SU-DHL-6 (cell line): Measurements from ENCODE around the gene TRIM42.

Experiments used
- H2AFZ ChIP-seq: fragments of 200-600 bp; sonication (generic); 2 replicates; pipeline ENCODE4 v1.6.1; 2014; ENCODE audit warnings: low read depth, mild to moderate bottlenecking, moderate library complexity, mixed read lengths, antibody characterized with exemption, low read length; ENCODE audit not compliant: severe bottlenecking
- H3F3A ChIP-seq: fragments of 200-600 bp; shearing (Covaris generic); 2 replicates; pipeline ENCODE4 v1.6.0; 2016; ENCODE audit warnings: antibody characterized with exemption, mild to moderate bottlenecking; ENCODE audit not compliant: insufficient read depth
- H3K27ac ChIP-seq: fragments of 200-600 bp; sonication (generic); 2 replicates; pipeline ENCODE4 v1.5.1; 2016; ENCODE audit warnings: low read depth, mild to moderate bottlenecking, low read length, moderate library complexity, mixed read lengths
- H3K27me3 ChIP-seq: fragments of 200-600 bp; sonication (generic), shearing (Covaris generic); 2 replicates; pipeline ENCODE4 v1.6.0; 2014; ENCODE audit warnings: mild to moderate bottlenecking, low read length
- H3K36me3 ChIP-seq: fragments of 200-600 bp; sonication (generic); 2 replicates; pipeline ENCODE4 v1.6.1; 2014; ENCODE audit warnings: mild to moderate bottlenecking, low read length, mixed read lengths
- H3K4me2 ChIP-seq: fragments of 300-600, 200-600 bp; shearing (Covaris generic), sonication (generic); 2 replicates; pipeline ENCODE4 v1.6.0; 2014; ENCODE audit warnings: low read length, low read depth, mild to moderate bottlenecking; ENCODE audit not compliant: poor library complexity, severe bottlenecking
- H3K4me3 ChIP-seq: fragments of 200-600 bp; sonication (generic); 2 replicates; pipeline ENCODE4 v1.5.1; 2014; ENCODE audit warnings: antibody characterized with exemption, low read length, mild to moderate bottlenecking, mixed read lengths; ENCODE audit not compliant: insufficient read depth, poor library complexity, severe bottlenecking
- H3K79me2 ChIP-seq: fragments of 200-600 bp; sonication (generic); 2 replicates; pipeline ENCODE4 v1.6.1; 2014; ENCODE audit warnings: mild to moderate bottlenecking, low read length, moderate library complexity; ENCODE audit not compliant: insufficient read depth
- H3K9ac ChIP-seq: fragments of 200-600 bp; sonication (generic); 2 replicates; pipeline ENCODE4 v1.7.0; 2014; ENCODE audit warnings: mild to moderate bottlenecking, low read length
- H3K9me2 ChIP-seq: fragments of 200-600 bp; sonication (generic); replicated peaks from 2 replicates; pipeline ENCODE4 v1.6.1; 2014; ENCODE audit warnings: low read length; ENCODE audit not compliant: insufficient read depth
- H3K9me3 ChIP-seq: fragments of 200-600 bp; sonication (generic); 2 replicates; pipeline ENCODE4 v1.6.1; 2014; ENCODE audit warnings: low read length, mixed read lengths; ENCODE audit not compliant: insufficient read depth
- H4K20me1 ChIP-seq: fragments of 200-600 bp; sonication (generic); 2 replicates; pipeline ENCODE4 v1.6.1; 2014; ENCODE audit warnings: low read depth, mild to moderate bottlenecking, antibody characterized with exemption, low read length, moderate library complexity, mixed read lengths
- EZH2phosphoT487 ChIP-seq: fragments of 200-600 bp; sonication (generic), shearing (Covaris generic); conservative IDR thresholded peaks from 2 replicates; pipeline ENCODE4 v1.6.1; 2018; ENCODE audit warnings: mild to moderate bottlenecking, antibody characterized with exemption, low read length, moderate library complexity, mixed read lengths
- TF ChIP-seq, protein P1 (sequence below): fragments of 200-600 bp; sonication (generic); IDR thresholded peaks from one replicate; pipeline ENCODE4 v1.5.1; 2017; ENCODE audit warnings: antibody characterized with exemption, mild to moderate bottlenecking, low read length, moderate library complexity; ENCODE audit not compliant: insufficient read depth, poor library complexity, severe bottlenecking

TRIM42 gene

GRCh38 chr3:140677764-140678163, at the start of gene TRIM42:
TSS of gene TRIM42 (plus strand) at chr3:140678064. CDS start at chr3:140678230, 166 bp downstream.
- Histone ChIP-seq H2AFZ (no peak within 1 kb of the TSS), H3K27ac (no peak within 1 kb of the TSS), H3K4me3 (no peak within 1 kb of the TSS), H3K9me2 (no peaks in the 10 kb centered on the region), H3K9me3 (no peaks in the 10 kb centered on the region), H3K9ac (no peak within 1 kb of the TSS), H4K20me1 (no peaks in the 10 kb centered on the region), H3K4me2 (no peak within 1 kb of the TSS), H3F3A (no peaks in the 10 kb centered on the region), H3K36me3 (no peaks in the 10 kb centered on the region), H3K79me2 (no peaks in the 10 kb centered on the region), H3K27me3 (no peaks in the 10 kb centered on the region)
- TF ChIP-seq EZH2phosphoT487 = no peak
- TF ChIP-seq, protein P1, sequence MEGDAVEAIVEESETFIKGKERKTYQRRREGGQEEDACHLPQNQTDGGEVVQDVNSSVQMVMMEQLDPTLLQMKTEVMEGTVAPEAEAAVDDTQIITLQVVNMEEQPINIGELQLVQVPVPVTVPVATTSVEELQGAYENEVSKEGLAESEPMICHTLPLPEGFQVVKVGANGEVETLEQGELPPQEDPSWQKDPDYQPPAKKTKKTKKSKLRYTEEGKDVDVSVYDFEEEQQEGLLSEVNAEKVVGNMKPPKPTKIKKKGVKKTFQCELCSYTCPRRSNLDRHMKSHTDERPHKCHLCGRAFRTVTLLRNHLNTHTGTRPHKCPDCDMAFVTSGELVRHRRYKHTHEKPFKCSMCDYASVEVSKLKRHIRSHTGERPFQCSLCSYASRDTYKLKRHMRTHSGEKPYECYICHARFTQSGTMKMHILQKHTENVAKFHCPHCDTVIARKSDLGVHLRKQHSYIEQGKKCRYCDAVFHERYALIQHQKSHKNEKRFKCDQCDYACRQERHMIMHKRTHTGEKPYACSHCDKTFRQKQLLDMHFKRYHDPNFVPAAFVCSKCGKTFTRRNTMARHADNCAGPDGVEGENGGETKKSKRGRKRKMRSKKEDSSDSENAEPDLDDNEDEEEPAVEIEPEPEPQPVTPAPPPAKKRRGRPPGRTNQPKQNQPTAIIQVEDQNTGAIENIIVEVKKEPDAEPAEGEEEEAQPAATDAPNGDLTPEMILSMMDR = no peak

DNA sequence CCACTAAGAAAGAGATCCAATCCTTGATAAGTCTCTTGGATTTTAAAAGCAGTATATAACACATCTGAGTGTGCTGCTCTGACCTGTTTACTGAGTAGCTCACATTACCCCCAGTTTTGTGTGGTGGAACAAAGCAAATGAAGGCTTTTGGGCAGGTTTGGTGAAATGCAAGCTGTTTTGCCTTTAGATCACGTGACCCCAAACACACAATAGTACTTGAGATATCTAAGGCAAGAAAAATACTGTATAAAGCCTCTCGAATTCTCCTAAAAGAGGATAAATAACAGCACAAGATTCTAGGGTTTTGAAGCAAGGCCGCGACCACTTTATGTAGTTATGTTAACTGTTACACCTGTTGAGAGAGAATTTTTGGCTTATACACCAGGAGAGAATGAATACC, 49.3 kb upstream of the TRIM42 start:
- Histone ChIP-seq H3K9ac (no peak overlapping the region), H3K4me2 (no peak overlapping the region), H3F3A (no peaks in the 10 kb centered on the region), H3K4me3 (no peak overlapping the region), H3K9me3 (no peaks in the 10 kb centered on the region), H3K79me2 (no peaks in the 10 kb centered on the region), H3K27ac (no peak overlapping the region), H3K27me3 (no peaks in the 10 kb centered on the region), H4K20me1 (no peaks in the 10 kb centered on the region), H2AFZ (no peak overlapping the region), H3K36me3 (no peaks in the 10 kb centered on the region), H3K9me2 (no peaks in the 10 kb centered on the region)
- TF ChIP-seq, protein P1 = no peak
- no peak for TF ChIP-seq EZH2phosphoT487

- TF ChIP-seq, protein P1 = no peak
- no peak for TF ChIP-seq EZH2phosphoT487
- no peak overlapping the region for H3K4me2 ChIP-seq
- H3F3A ChIP-seq = no peaks in the 10 kb centered on the region
- H3K79me2 ChIP-seq = no peaks in the 10 kb centered on the region
- no peaks in the 10 kb centered on the region for H4K20me1 ChIP-seq
- no peak overlapping the region for H2AFZ ChIP-seq
- no peak overlapping the region for H3K4me3 ChIP-seq
- no peaks in the 10 kb centered on the region for H3K9me2 ChIP-seq
- H3K9me3 ChIP-seq = no peaks in the 10 kb centered on the region
- H3K9ac ChIP-seq = no peak overlapping the region
- H3K27me3 ChIP-seq = no peaks in the 10 kb centered on the region
- no peaks in the 10 kb centered on the region for H3K36me3 ChIP-seq
- no peak overlapping the region for H3K27ac ChIP-seq
These were observed 48.3 kb upstream of the TRIM42 start for GRCh38 chr3:140629357-140630137.
